Stimulated activated CD4-positive, alpha-beta T cell treated with anti-CD3 and anti-CD28 coated beads, Interleukin-15, amount 100 ng/mL, for 48 hours (primary cell): Measurements from ENCODE around the gene INO80B.

ENCODE experiments used
- DNase-seq, 2 donors: peaks; one replicate each; pipeline ENCODE4 v3.0.0-alpha.2; 2020; ENCODE audit warnings: low read depth in 2 of 2

INO80B gene

DNA sequence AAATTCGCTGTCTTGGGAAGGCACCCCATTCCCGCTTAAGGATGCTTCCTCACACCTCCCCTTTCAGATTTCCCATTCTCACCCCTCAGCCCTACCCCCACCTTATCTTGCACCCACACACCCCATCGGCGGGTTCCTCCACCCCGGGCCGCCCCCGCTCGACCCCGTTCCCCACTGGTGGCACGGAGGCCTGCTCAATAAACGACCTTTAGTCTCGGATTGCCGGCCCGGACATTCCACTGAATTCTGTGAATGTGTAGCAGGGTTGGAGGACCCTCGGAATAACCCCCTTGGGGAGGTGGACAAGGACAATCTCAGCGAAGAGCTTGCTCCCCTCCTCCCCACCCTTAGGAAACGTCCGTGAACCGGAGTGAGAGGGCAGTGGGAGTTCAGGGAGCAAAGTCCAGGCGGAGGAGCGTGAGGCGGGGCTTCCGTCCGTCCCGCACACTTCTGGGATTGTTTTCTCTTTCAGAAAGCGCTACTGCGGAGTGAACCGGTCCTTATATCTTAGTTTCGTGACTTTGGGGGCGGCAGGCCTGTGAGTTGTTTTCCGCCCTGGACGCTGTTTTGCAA lies 47.3 kb downstream of the INO80B start:
- no peak for DNase-seq

GRCh38 chr2:74502720-74503505 lies 48.0 kb downstream of the INO80B start:
- DNase-seq: no peak

GRCh38 chr2:74503506-74504475 lies 48.9 kb downstream of the INO80B start:
- DNase-seq: no peak

- no peak for DNase-seq
Observed at GRCh38 chr2:74504591-74504990, 49.7 kb downstream of the INO80B start.

DNA sequence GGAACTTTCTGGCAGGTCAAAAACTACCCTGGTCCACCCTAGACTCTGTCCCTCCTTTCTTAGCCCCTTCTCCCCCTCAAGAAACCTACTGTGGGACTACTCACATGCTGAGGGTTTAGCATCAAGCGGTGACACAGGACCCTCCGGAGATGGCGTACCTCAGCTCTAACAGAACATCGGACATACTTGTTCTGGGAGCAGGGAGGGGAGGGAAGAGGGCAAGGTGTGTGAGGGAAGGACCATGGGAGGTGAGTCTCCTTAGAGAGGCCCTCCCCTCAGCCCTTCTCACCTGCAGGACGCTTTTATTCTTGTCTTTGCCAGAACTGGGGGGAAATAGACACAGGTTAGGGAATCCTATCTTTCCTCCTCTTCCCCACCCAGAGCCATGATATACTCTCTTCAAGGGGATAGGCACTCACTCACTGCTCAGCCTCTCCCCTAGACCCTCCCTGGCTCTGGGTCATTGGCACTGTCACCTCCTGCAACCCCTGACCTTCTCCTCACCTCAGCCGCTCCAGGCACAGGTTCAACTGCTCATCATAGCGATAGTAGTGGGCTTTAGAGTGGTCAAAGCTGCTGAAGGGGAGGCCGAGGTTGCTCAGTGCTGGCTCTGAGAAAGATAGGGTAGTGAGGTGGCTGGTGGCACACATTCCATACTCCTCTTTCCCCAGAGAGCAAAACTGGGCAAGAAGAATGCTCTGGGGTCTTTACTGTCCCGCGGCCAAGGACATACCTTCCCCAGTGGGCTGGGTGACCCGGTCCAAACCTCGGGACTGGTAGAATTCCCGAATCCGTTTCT lies 50.8 kb downstream of the INO80B start:
- no peak for DNase-seq

DNA sequence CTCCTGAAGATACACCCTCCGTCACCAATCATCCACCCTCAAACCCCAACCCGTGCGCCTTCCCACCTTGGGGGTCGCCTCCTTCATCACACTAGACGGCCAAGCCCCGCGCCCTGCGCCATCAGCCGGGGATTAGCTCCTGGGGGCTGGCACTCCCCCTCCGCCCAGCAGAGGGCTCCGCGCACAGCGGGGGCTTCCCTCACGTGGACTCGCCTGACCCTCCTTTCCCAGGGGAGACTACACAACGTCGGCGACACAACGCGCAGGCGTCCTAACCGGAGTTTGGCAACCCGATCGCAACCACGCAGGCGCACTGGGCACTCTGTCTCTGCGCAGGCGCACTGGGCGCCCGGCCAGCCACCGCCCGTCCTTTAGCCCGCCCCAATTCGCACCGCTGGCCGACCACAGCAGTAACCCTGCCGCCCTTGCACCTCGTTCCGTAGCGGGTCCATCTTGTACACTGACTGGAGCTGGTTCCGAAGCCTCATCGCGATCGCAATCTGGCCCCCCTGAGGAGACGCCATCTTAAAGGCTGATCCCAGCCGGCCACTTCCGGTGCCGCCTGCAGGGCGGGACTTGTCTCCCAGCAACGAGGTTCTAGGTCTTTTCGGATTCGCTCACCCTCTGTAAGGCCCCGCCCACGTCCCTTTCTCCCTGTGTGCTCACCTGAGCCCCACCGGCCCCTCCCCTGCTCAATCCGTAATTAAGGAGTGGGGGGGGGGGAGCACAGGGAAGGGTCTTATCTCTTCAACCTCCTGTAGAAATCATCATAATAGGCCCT lies 52.4 kb downstream of the INO80B start, which contains the start of gene PCGF1:
PCGF1 (minus strand) TSS at position 551 of the 781 bp plus-strand sequence; CDS start at position 524, 27 bp downstream.
- DNase-seq: peak; percentile 96 to 99
